ACC112 (cell line): ENCODE measurements around the gene TTLL5.
"Not testable (repeated sequence)": the region's sequence is repeated elsewhere in the genome, so short reads cannot be mapped to it uniquely, and the experiment has no call there.

Source experiments
- H2AFZ ChIP-seq: fragments of 200-600 bp; sonication (generic); one replicate; pipeline ENCODE4 v1.6.0; 2017; ENCODE audit warnings: antibody characterized with exemption, low read length; ENCODE audit not compliant: unreplicated experiment
- H3K27ac ChIP-seq: fragments of 200-600 bp; sonication (generic); 2 replicates; pipeline ENCODE4 v1.5.1; 2014; ENCODE audit warnings: low read depth, mild to moderate bottlenecking, antibody characterized with exemption, low read length, moderate library complexity
- H3K27me3 ChIP-seq: fragments of 200-600 bp; sonication (generic); 2 replicates; pipeline ENCODE4 v1.6.1; 2014; ENCODE audit warnings: mild to moderate bottlenecking, antibody characterized with exemption, low read length, moderate library complexity, mixed read lengths; ENCODE audit not compliant: insufficient read depth
- H3K36me3 ChIP-seq: fragments of 200-600 bp; sonication (generic); 2 replicates; pipeline ENCODE4 v1.6.1; 2016; ENCODE audit warnings: mild to moderate bottlenecking, antibody characterized with exemption, low read length, moderate library complexity, mixed read lengths; ENCODE audit not compliant: insufficient read depth
- H3K4me1 ChIP-seq: fragments of 200-600 bp; sonication (generic); one replicate; pipeline ENCODE4 v1.6.1; 2016; ENCODE audit warnings: low read length, mixed read lengths; ENCODE audit not compliant: insufficient read depth, unreplicated experiment, control insufficient read depth
- H3K4me3 ChIP-seq: fragments of 200-600 bp; sonication (generic); 2 replicates; pipeline ENCODE4 v1.5.1; 2014; ENCODE audit warnings: mild to moderate bottlenecking, low read depth, low read length
- H3K79me2 ChIP-seq: fragments of 200-600 bp; sonication (generic); one replicate; pipeline ENCODE4 v1.6.0; 2016; ENCODE audit warnings: low read length; ENCODE audit not compliant: control insufficient read depth, unreplicated experiment, insufficient read depth

TTLL5 gene

GRCh38 chr14:75667099-75667765 lies 6.2 kb downstream of the TTLL5 start:
- Histone ChIP-seq H3K36me3 (peaks cover 41% of the 10 kb centered on the region), H3K4me1 (peaks cover 12% of the 10 kb centered on the region), H3K27me3 (no peaks in the 10 kb centered on the region), H3K27ac (no peak overlapping the region), H3K79me2 (peaks cover 36% of the 10 kb centered on the region), H2AFZ (no peak overlapping the region), H3K4me3 (no peak overlapping the region)

GRCh38 chr14:75672605-75673192 lies 11.7 kb downstream of the TTLL5 start:
- Histone ChIP-seq H3K36me3 (peaks cover 45% of the 10 kb centered on the region), H3K79me2 (peaks cover 22% of the 10 kb centered on the region), H3K4me3 (no peak overlapping the region), H3K27ac (no peak overlapping the region), H2AFZ (no peak overlapping the region), H3K4me1 (no peaks in the 10 kb centered on the region), H3K27me3 (no peaks in the 10 kb centered on the region)

- no peak overlapping the region for H3K27ac ChIP-seq
- H3K79me2 ChIP-seq = peaks cover 22% of the 10 kb centered on the region
- no peaks in the 10 kb centered on the region for H3K4me1 ChIP-seq
- no peak overlapping the region for H3K4me3 ChIP-seq
- H3K27me3 ChIP-seq = no peaks in the 10 kb centered on the region
- no peak overlapping the region for H2AFZ ChIP-seq
- peaks cover 45% of the 10 kb centered on the region for H3K36me3 ChIP-seq
These were observed 12.4 kb downstream of the TTLL5 start for GRCh38 chr14:75673345-75674035.

- peaks cover 19% of the 10 kb centered on the region for H3K79me2 ChIP-seq
- H3K4me3 ChIP-seq = no peak overlapping the region
- H3K27me3 ChIP-seq = no peaks in the 10 kb centered on the region
- H3K4me1 ChIP-seq = no peaks in the 10 kb centered on the region
- no peak overlapping the region for H2AFZ ChIP-seq
- H3K36me3 ChIP-seq = peaks cover 30% of the 10 kb centered on the region
- no peak overlapping the region for H3K27ac ChIP-seq
These were observed 14.4 kb downstream of the TTLL5 start for GRCh38 chr14:75675265-75675960.

GRCh38 chr14:75685910-75686309 lies 24.9 kb downstream of the TTLL5 start:
- Histone ChIP-seq H3K27me3 (no peaks in the 10 kb centered on the region), H3K27ac (no peak overlapping the region), H3K4me3 (no peak overlapping the region), H3K36me3 (peaks cover 28% of the 10 kb centered on the region), H2AFZ (no peak overlapping the region), H3K4me1 (no peaks in the 10 kb centered on the region), H3K79me2 (no peaks in the 10 kb centered on the region)

GRCh38 chr14:75689012-75689411 lies 28.0 kb downstream of the TTLL5 start:
- H3K27me3 ChIP-seq = no peaks in the 10 kb centered on the region
- no peak overlapping the region for H3K27ac ChIP-seq
- H3K4me3 ChIP-seq = no peak overlapping the region
- no peaks in the 10 kb centered on the region for H3K79me2 ChIP-seq
- no peaks in the 10 kb centered on the region for H3K4me1 ChIP-seq
- H3K36me3 ChIP-seq = peaks cover 37% of the 10 kb centered on the region
- no peak overlapping the region for H2AFZ ChIP-seq

- Histone ChIP-seq H3K4me1 (no peaks in the 10 kb centered on the region), H2AFZ (no peak overlapping the region), H3K27ac (no peak overlapping the region), H3K79me2 (no peaks in the 10 kb centered on the region), H3K27me3 (no peaks in the 10 kb centered on the region), H3K4me3 (no peak overlapping the region), H3K36me3 (peaks cover 33% of the 10 kb centered on the region)
These were observed 29.0 kb downstream of the TTLL5 start for GRCh38 chr14:75690010-75690409.

- not testable (repeated sequence) for H3K27me3 ChIP-seq, H2AFZ ChIP-seq, H3K4me1 ChIP-seq, H3K4me3 ChIP-seq, H3K27ac ChIP-seq, H3K79me2 ChIP-seq
- H3K36me3 ChIP-seq = peaks cover 37% of the 10 kb centered on the region
These were observed 34.0 kb downstream of the TTLL5 start for GRCh38 chr14:75695025-75695424.

- H3K4me3 ChIP-seq = no peak overlapping the region
- peaks cover 19% of the 10 kb centered on the region for H3K36me3 ChIP-seq
- H3K27ac ChIP-seq = no peak overlapping the region
- no peaks in the 10 kb centered on the region for H3K4me1 ChIP-seq
- H3K27me3 ChIP-seq = no peaks in the 10 kb centered on the region
- no peaks in the 10 kb centered on the region for H3K79me2 ChIP-seq
- H2AFZ ChIP-seq = no peak overlapping the region
These were observed 36.3 kb downstream of the TTLL5 start for GRCh38 chr14:75697386-75697785.

- Histone ChIP-seq H3K4me1 (no peaks in the 10 kb centered on the region), H3K27me3 (no peaks in the 10 kb centered on the region), H3K4me3 (no peak overlapping the region), H3K79me2 (no peaks in the 10 kb centered on the region), H2AFZ (no peak overlapping the region), H3K27ac (no peak overlapping the region), H3K36me3 (peaks cover 14% of the 10 kb centered on the region)
These were observed 36.9 kb downstream of the TTLL5 start for GRCh38 chr14:75697918-75698317.
